CD14-positive monocyte (primary cell): ENCODE data around the gene EPSTI1. TPM values are rescaled to one million over a fixed set of nuclear protein-coding genes. Genes with fewer than 3 reads are reported as not detected.

ENCODE experiments used
- DNase-seq, 3 donors: peaks; one replicate each; pipeline ENCODE4 v3.0.0-alpha.2; 2011 to 2022
- H2AFZ ChIP-seq: 2 replicates; pipeline ENCODE4 v1.6.0; 2012; ENCODE audit warnings: mild to moderate bottlenecking, low read depth, low read length, inconsistent platforms; ENCODE audit not compliant: insufficient read depth, poor library complexity, severe bottlenecking
- H3K27ac ChIP-seq, 2 donors: 1 replicate in 1 of 2; 2 replicates in 1 of 2; pipeline ENCODE4 v1.5.1; 2012 to 2013; ENCODE audit warnings: low read length in 2 of 2, control low read depth in 1 of 2, inconsistent platforms in 1 of 2, low read depth in 1 of 2, mild to moderate bottlenecking in 1 of 2
- H3K27me3 ChIP-seq, 2 donors: one replicate each; pipeline versions ENCODE4 v1.6.0 to v1.6.1; 2011 to 2013; ENCODE audit warnings: low read length in 2 of 2; ENCODE audit not compliant: control insufficient read depth in 2 of 2, insufficient read depth in 2 of 2
- H3K36me3 ChIP-seq, 2 donors: replicated peaks in 1 of 2; 1 replicate in 1 of 2; 2 replicates in 1 of 2; pipeline versions ENCODE4 v1.5.1 to v1.6.1; 2012 to 2013; ENCODE audit warnings: low read length in 2 of 2, control low read depth in 1 of 2, inconsistent platforms in 1 of 2, mild to moderate bottlenecking in 1 of 2; ENCODE audit not compliant: insufficient read depth in 2 of 2, control insufficient read depth in 1 of 2
- H3K4me1 ChIP-seq, 2 donors: 1 replicate in 1 of 2; 2 replicates in 1 of 2; pipeline versions ENCODE4 v1.5.1 to v1.6.1; 2012 to 2013; ENCODE audit warnings: low read length in 2 of 2, control low read depth in 1 of 2, inconsistent platforms in 1 of 2, mild to moderate bottlenecking in 1 of 2, moderate library complexity in 1 of 2; ENCODE audit not compliant: insufficient read depth in 2 of 2, control insufficient read depth in 1 of 2
- H3K4me2 ChIP-seq: replicated peaks from 2 replicates; pipeline ENCODE3; 2012; ENCODE audit warnings: low read length, moderate library complexity, mild to moderate bottlenecking; ENCODE audit not compliant: poor library complexity, severe bottlenecking; ENCODE audit errors: extremely low read depth
- H3K4me3 ChIP-seq, 3 experiments: fragments of 200-600 bp in 1 of 3; sonication (generic) in 1 of 3; replicated peaks in 1 of 3; 1 replicate in 2 of 3; 2 replicates in 1 of 3; pipeline ENCODE4 v1.5.1; 2011 to 2013; ENCODE audit warnings: low read length in 3 of 3, mild to moderate bottlenecking in 3 of 3, control low read depth in 2 of 3, low read depth in 2 of 3, inconsistent platforms in 1 of 3, moderate library complexity in 1 of 3
- H3K79me2 ChIP-seq: 2 replicates; pipeline ENCODE4 v1.6.0; 2012; ENCODE audit warnings: mild to moderate bottlenecking, control low read depth, inconsistent platforms, low read length, moderate library complexity; ENCODE audit not compliant: insufficient read depth
- H3K9ac ChIP-seq: 2 replicates; pipeline ENCODE4 v1.6.0; 2017; ENCODE audit warnings: low read length, mild to moderate bottlenecking; ENCODE audit not compliant: insufficient read depth, poor library complexity, severe bottlenecking
- H3K9me3 ChIP-seq, 2 donors: replicated peaks in 1 of 2; 1 replicate in 1 of 2; 2 replicates in 1 of 2; pipeline versions ENCODE4 v1.5.1 to v1.6.1; 2012 to 2013; ENCODE audit warnings: low read length in 2 of 2, control low read depth in 1 of 2; ENCODE audit not compliant: control insufficient read depth in 1 of 2, insufficient read depth in 1 of 2
- H4K20me1 ChIP-seq: 2 replicates; pipeline ENCODE4 v1.6.0; 2012; ENCODE audit warnings: mild to moderate bottlenecking, low read length, control low read depth, moderate library complexity; ENCODE audit not compliant: insufficient read depth
- H3K27ac Mint-ChIP-seq, 7 donors: one replicate each; pipeline ENCODE4 v1.8.0; 2020; ENCODE audit warnings: mild to moderate bottlenecking in 7 of 7, mixed read lengths in 7 of 7, moderate library complexity in 6 of 7, inconsistent platforms in 2 of 7
- H3K27me3 Mint-ChIP-seq, 3 donors: one replicate each; pipeline ENCODE4 v1.8.0; 2021 to 2022; ENCODE audit warnings: low read depth in 3 of 3, mild to moderate bottlenecking in 3 of 3, mixed read lengths in 3 of 3, moderate library complexity in 3 of 3, inconsistent platforms in 1 of 3
- H3K36me3 Mint-ChIP-seq, 2 donors: one replicate each; pipeline ENCODE4 v1.8.0; 2020; ENCODE audit warnings: mixed read lengths in 2 of 2, inconsistent platforms in 1 of 2, mild to moderate bottlenecking in 1 of 2
- H3K4me1 Mint-ChIP-seq: one replicate; pipeline ENCODE4 v1.8.0; 2020; ENCODE audit warnings: mild to moderate bottlenecking, mixed read lengths
- H3K4me3 Mint-ChIP-seq, 2 donors: one replicate each; pipeline ENCODE4 v1.8.0; 2020; ENCODE audit warnings: mild to moderate bottlenecking in 2 of 2, mixed read lengths in 2 of 2, moderate library complexity in 1 of 2
- H3K9me3 Mint-ChIP-seq, 7 donors: one replicate each; pipeline ENCODE4 v1.8.0; 2020 to 2022; ENCODE audit warnings: mixed read lengths in 7 of 7, mild to moderate bottlenecking in 6 of 7, moderate library complexity in 6 of 7, inconsistent platforms in 2 of 7
- WGBS: methylation state at CpG from one replicate; pipeline ENCODE4 v1.1.5; 2013; ENCODE audit warnings: missing lambda C conversion rate; ENCODE audit not compliant: insufficient coverage; 5-methylcytosine and 5-hydroxymethylcytosine counted together
- intact Hi-C, 2 donors: fragments of 100-400 bp; cut with micrococcal nuclease; formaldehyde crosslinking; loops; one replicate each; pipeline versions ENCODE4 v1.15.0 to v1.15.1; 2023
- polyA plus RNA-seq, 3 donors: library from polyadenylated mRNA; depleted of rRNA in 1 of 3; unstranded in 2 of 3; stranded (reverse) in 1 of 3; fragments of 300-500 nt in 2 of 3; fragments of >200 nt in 1 of 3; fragmentation: Illumina TruSeq in 2 of 3; gene quantifications; 1 replicate in 2 of 3; 2 replicates in 1 of 3; pipeline ENCODE4 v1.2.3, GENCODE V29; 2012 to 2021
- TF ChIP-seq, protein P1 (sequence below): fragments of 200-600 bp; IDR thresholded peaks from one replicate; pipeline ENCODE4 v1.8.0; 2022; ENCODE audit warnings: antibody characterized with exemption, mild to moderate bottlenecking

The EPSTI1 gene
- polyA plus RNA-seq, 3 donors = 14.6 to 19.9 (median 16.4) TPM

DNA sequence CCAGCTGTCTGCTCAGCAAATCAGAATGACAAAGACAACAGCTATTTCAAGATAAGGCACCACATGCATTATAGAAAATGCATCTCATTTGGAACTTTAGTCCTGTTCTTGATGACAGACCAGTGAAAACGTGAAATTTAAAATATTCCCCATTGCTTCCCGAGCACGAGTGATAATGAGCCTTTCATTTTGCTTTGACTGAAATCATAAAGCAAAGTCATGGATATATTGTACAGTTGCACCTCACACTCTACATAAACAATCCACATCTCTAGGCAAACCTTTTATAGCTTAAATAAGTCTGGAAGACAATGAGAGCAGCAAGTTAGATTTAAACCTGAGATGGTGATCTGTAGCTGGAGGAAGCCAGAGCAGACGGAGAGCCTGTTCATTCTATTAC lies 131.6 kb downstream of the EPSTI1 start:
- H3K9ac ChIP-seq = no peak overlapping the region
- WGBS = 100% methylated on average over 1 of the region's 4 CpGs
- no peak overlapping the region for H3K27ac ChIP-seq
- intact Hi-C loops = no loop called here
- H3K36me3 ChIP-seq = no peaks in the 10 kb centered on the region
- no peak overlapping the region for H2AFZ ChIP-seq
- no peak overlapping the region for H3K4me3 Mint-ChIP-seq
- H3K4me1 Mint-ChIP-seq = peaks cover 3% of the 10 kb centered on the region
- no peaks in the 10 kb centered on the region for H4K20me1 ChIP-seq
- no peaks in the 10 kb centered on the region for H3K4me1 ChIP-seq
- DNase-seq = no peak
- H3K79me2 ChIP-seq = no peaks in the 10 kb centered on the region
- TF ChIP-seq, protein P1, sequence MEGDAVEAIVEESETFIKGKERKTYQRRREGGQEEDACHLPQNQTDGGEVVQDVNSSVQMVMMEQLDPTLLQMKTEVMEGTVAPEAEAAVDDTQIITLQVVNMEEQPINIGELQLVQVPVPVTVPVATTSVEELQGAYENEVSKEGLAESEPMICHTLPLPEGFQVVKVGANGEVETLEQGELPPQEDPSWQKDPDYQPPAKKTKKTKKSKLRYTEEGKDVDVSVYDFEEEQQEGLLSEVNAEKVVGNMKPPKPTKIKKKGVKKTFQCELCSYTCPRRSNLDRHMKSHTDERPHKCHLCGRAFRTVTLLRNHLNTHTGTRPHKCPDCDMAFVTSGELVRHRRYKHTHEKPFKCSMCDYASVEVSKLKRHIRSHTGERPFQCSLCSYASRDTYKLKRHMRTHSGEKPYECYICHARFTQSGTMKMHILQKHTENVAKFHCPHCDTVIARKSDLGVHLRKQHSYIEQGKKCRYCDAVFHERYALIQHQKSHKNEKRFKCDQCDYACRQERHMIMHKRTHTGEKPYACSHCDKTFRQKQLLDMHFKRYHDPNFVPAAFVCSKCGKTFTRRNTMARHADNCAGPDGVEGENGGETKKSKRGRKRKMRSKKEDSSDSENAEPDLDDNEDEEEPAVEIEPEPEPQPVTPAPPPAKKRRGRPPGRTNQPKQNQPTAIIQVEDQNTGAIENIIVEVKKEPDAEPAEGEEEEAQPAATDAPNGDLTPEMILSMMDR = no peak
- peaks cover 0 to 2% (median 0%) of the 10 kb centered on the region in 3 donors for H3K27me3 Mint-ChIP-seq
- H3K27me3 ChIP-seq = no peaks in the 10 kb centered on the region
- H3K4me3 ChIP-seq = no peak overlapping the region
- no peaks in the 10 kb centered on the region for H3K9me3 ChIP-seq
- no peaks in the 10 kb centered on the region for H3K36me3 Mint-ChIP-seq
- H3K9me3 Mint-ChIP-seq = peaks cover 0 to 5% (median 2%) of the 10 kb centered on the region in 7 donors
- H3K4me2 ChIP-seq = no peak overlapping the region
- no peak overlapping the region for H3K27ac Mint-ChIP-seq

DNA sequence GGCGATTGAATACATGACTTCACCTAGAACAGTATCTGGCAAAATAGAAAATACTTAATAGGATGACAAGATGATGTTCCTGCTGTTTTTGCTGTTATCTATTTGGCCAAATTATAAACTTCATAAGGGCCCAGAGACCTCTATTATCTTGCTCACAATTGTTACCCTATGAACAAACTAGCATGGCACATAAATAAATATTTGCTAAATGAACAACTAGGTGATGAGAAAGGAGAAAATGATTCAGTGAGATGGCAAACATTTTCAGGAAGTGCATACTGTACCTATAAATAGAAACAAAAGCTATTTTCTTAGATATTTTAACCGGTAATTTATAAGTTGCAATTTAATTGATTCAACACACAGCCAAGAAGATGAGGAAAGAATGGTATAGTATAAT lies 132.3 kb downstream of the EPSTI1 start:
- no peak overlapping the region for H3K4me3 ChIP-seq

More for the DNA sequence above, 132.3 kb downstream of the EPSTI1 start:
- Histone ChIP-seq H2AFZ (no peak overlapping the region), H3K27me3 (no peaks in the 10 kb centered on the region), H3K79me2 (no peaks in the 10 kb centered on the region), H4K20me1 (no peaks in the 10 kb centered on the region), H3K4me2 (no peak overlapping the region), H3K9me3 (no peaks in the 10 kb centered on the region), H3K9ac (no peak overlapping the region), H3K36me3 (no peaks in the 10 kb centered on the region), H3K27ac (no peak overlapping the region), H3K4me1 (no peaks in the 10 kb centered on the region)
- intact Hi-C loops = no loop called here
- Mint-ChIP-seq H3K27ac (no peak overlapping the region), H3K36me3 (no peaks in the 10 kb centered on the region), H3K27me3 (peaks cover 0 to 2% (median 2%) of the 10 kb centered on the region in 3 donors), H3K4me1 (peaks cover 3% of the 10 kb centered on the region), H3K4me3 (no peak overlapping the region), H3K9me3 (peaks cover 0 to 5% (median 2%) of the 10 kb centered on the region in 7 donors)
- TF ChIP-seq, protein P1 = no peak
- DNase-seq = no peak
- no CpG with 5 or more reads among the region's 2 CpGs for WGBS
